C4-2B (cell line): Measurements from ENCODE around the gene APOBR.

Experiments used
- H3K27ac ChIP-seq: fragments of 450-650 bp; 2 replicates; pipeline ENCODE4 v1.5.1; 2017
- CTCF ChIP-seq: fragments of 450-650 bp; conservative IDR thresholded peaks from 2 replicates; pipeline ENCODE4 v1.5.1; 2017; ENCODE audit warnings: mild to moderate bottlenecking
- ZFX ChIP-seq: fragments of 450-650 bp; IDR thresholded peaks from 2 replicates; pipeline ENCODE4 v1.6.1; 2017

APOBR gene

DNA sequence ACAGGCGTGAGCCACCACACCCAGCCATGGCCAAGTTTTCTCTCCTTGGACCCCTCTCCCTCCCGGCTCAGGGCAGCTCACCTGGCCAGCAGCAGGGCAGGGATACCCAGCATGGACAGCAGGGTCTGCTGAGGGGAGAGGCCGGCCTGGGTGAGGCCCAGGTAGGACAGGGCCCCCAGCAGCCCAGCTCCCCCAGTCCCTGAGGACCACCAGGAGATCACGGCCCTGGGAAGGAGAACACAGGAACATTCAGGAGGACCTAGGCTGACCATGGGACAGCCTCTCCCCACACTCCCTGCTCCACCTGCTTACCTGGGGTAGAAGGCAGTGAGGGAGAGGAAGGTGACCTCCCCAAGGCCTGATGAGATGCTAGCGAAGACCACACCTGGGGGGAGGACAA lies 8.2 kb upstream of the APOBR start:
- TF ChIP-seq ZFX: no peak
- no peak for TF ChIP-seq CTCF
- H3K27ac ChIP-seq: no peak overlapping the region

GRCh38 chr16:28491230-28491969 lies 3.0 kb upstream of the APOBR start:
- TF ChIP-seq CTCF (no peak; the same call in 1 of the 2 replicates), ZFX (no peak)
- peak overlapping the region; percentile 88 for H3K27ac ChIP-seq

DNA sequence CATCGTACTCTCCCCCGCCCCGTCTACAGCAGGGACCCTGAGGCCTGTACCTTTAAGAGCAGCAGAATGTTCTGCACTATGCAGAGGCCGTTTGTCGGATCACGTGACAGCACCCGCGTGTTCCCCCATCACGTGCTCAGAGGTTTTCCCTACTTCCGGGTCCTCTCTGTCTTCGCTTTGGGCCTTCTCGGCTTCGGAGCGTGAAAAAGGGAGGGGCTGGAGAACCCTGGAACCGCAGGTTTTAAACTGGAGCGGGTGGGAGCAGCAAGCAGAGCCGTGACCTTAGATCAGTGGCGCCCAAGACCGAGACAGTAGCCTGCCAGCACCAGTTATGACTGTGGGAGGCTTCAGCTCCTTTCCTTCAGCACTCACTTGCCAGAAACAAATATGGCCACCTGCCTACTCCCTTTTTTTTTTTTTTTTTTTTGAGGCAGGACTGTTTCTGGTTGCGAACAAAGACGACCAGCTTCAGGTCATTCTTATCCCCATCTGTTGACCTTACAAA lies 2.4 kb upstream of the APOBR start, which contains the start of gene CLN3:
Gene CLN3 (minus strand): TSS at position 105 of the 505 bp plus-strand sequence. CDS start 315 bp downstream, outside the sequence.
- H3K27ac ChIP-seq: peak within 1 kb of the TSS; percentile 88
- 0 out of 2 replicates have a peak, but pooled peaks have one; percentile 21 for TF ChIP-seq ZFX
- TF ChIP-seq CTCF: no peak

DNA sequence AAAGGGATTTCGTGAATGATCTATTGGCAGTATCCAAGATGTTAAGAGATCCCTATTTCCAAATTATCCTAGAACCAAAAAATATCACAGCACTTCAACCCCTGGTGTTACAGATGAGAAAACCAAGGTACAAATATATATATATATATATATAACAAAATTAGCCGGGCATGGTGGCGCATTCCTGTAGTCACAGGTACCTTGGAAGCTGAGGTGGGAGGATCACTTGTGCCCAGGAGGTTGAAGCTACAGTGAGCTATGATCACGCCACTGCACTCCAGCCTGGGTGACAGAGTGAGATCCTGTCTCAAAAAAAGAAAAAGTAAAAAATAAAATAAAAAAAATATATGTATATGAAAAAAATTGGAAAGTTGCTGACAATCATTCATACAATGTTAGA lies 1.9 kb upstream of the APOBR start:
- H3K27ac ChIP-seq: peak overlapping the region; percentile 88

DNA sequence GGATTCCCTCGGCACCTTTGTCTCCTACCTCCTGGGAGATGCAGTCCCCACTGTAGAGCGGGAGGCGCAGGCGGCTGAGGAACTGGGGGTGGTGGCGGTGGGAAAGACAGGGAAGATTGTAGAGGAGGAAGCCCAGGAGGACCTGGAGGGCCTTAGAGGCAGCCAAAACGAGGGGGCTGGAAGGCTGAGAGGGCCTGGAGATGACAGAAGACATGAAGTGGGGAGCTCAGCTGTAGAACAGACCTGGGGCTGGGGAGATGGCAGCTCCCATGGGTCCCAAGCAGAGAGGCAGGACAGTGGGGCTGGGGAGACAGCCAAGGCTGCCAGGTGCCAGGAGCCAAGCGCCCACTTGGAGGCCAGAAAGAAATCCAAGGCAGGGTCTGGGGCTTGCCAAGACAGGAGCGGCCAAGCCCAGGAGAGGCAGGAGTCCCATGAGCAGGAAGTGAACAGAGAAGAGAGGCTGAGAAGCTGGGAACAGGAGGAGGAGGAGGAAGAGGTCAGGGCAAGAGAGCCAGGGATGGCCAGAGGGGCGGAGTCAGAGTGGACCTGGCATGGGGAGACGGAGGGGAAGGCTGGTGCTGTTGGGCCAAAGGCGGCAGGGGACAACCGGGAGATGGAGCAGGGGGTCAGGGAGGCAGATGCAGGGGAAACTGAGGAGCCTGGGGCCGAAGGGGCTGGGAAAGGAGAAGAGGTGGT lies 803 bp downstream of the APOBR start:
- no peak overlapping the region for H3K27ac ChIP-seq

More for the DNA sequence above, 1.9 kb upstream of the APOBR start:
- TF ChIP-seq ZFX (no peak), CTCF (no peak)

GRCh38 chr16:28495795-28496749 lies 1.6 kb downstream of the APOBR start:
- TF ChIP-seq ZFX (no peak), CTCF (no peak)
- H3K27ac ChIP-seq: no peak overlapping the region

More for the DNA sequence above, 803 bp downstream of the APOBR start:
- TF ChIP-seq ZFX (no peak), CTCF (no peak)
